Measurements from ENCODE around the gene DDX54. TPM values are rescaled to one million over a fixed set of nuclear protein-coding genes. Genes with fewer than 3 reads are reported as not detected.

Gene DDX54
- total RNA-seq, 5 donors from 2014 or later (not counting 1 experiment from before 2014, with no cell fraction given) = 86.1 to 100.0 (median 88.0) TPM

DNA sequence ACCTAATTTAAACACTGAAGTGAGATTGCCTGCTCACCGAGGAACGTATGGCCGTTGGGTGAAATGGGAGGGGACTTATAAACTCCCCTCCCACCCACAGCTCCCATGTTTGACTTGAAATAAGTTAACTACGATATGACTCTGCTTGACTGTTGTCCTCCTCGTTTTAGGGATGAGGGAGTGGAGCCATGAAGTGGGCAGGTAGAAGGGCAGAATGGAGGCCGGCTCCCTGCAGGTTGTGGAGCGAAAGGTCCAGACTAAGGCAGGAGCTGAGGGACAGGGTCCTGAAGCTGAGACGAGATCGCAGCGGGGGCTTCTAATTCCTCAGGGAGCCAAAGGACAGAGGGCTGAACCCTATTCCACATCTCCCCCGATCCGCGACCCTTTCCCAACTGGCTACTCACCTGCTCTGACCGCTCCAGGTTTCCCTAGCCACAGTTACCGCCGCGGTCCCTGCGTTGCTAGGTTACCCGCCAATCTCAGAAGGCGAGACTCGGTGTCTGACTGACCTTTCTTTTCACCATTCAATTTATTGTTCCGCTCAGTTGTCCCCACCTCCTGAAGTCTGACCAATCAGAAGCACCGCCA lies 35.4 kb upstream of the DDX54 start:
- CTCF ChIA-PET = interaction anchor here in 1 of 2 donors (0.6 kb wide), 1 partner anchor 17 kb away, joined by 6 read pairs; no protein-coding TSS in a partner anchor
- WGBS (ENCODE audit: insufficient coverage) = under 1% methylated on average over 14 of the region's 23 CpGs
- ATAC-seq (replicated peaks in 1 of 4) (no peak), DNase-seq (peak in 1 of 35 experiments; percentile 9)
- Histone ChIP-seq H3K27ac (ENCODE audit: low read length) (peak overlapping the region; percentile 52), H3K9me3 (no peaks in the 10 kb centered on the region), H3K4me3 (ENCODE audit: control insufficient read depth in 1 of 2, extremely low read depth in 1 of 2, low read length in 1 of 2) (peak overlapping the region; percentile 65 to 97), H3K36me3 (ENCODE audit: control insufficient read depth in 2 of 2, extremely low read depth in 1 of 2, insufficient read depth in 1 of 2, low read length in 1 of 2) (no peaks in the 10 kb centered on the region), H3K4me1 (ENCODE audit: control insufficient read depth in 1 of 2, extremely low read depth in 1 of 2, insufficient read depth in 2 of 2, low read length in 2 of 2) (peaks cover 36 to 38% of the 10 kb centered on the region in 2 experiments), H3K27me3 (replicated peaks in 1 of 2; ENCODE audit: control insufficient read depth in 2 of 2, extremely low read depth in 1 of 2, insufficient read depth in 2 of 2, low read length in 1 of 2) (no peaks in the 10 kb centered on the region)
- Mint-ChIP-seq H3K4me3 (peak overlapping the region; percentile 89 to 90 (median 89)), H3K27ac (peak overlapping the region; percentile 84 to 87), H3K36me3 (no peaks in the 10 kb centered on the region), H3K27me3 (no peaks in the 10 kb centered on the region), H3K9me3 (no peaks in the 10 kb centered on the region), H3K4me1 (peaks cover 39 to 53% (median 46%) of the 10 kb centered on the region in 3 donors)
- POLR2A ChIA-PET = interaction anchor here in 1 of 2 donors (0.7 kb wide), 1 partner anchor 40 kb away, joined by 4 read pairs; no protein-coding TSS in a partner anchor

DNA sequence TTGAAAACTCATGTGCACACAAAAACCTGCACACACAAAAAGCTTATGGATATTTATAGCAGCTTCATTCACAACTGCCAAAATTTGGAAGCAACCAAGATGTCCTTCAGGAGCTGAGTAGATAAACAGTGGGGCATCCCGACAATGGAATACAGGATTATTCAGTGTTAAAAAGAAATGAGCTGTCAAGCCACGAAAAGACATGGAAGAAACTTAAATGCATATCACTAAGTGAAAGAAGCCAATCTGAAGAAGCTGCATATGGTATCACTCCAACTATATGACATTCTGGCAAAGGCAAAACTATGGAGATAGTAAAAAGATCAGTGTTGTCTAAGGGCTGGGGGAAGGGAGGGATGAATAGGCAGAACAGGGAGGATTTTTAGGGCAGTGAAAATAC lies 30.7 kb upstream of the DDX54 start:
- H3K4me3 ChIP-seq (ENCODE audit: control insufficient read depth in 1 of 2, extremely low read depth in 1 of 2, low read length in 1 of 2) = no peak overlapping the region
- Mint-ChIP-seq H3K9me3 (no peaks in the 10 kb centered on the region), H3K27me3 (no peaks in the 10 kb centered on the region), H3K4me3 (no peak overlapping the region), H3K27ac (no peak overlapping the region), H3K36me3 (no peaks in the 10 kb centered on the region), H3K4me1 (peaks cover 30 to 44% (median 37%) of the 10 kb centered on the region in 3 donors)
- peaks cover 20 to 28% of the 10 kb centered on the region in 2 experiments for H3K4me1 ChIP-seq (ENCODE audit: control insufficient read depth in 1 of 2, extremely low read depth in 1 of 2, insufficient read depth in 2 of 2, low read length in 2 of 2)
- no peaks in the 10 kb centered on the region for H3K36me3 ChIP-seq (ENCODE audit: control insufficient read depth in 2 of 2, extremely low read depth in 1 of 2, insufficient read depth in 1 of 2, low read length in 1 of 2)
- DNase-seq (no peak), ATAC-seq (replicated peaks in 1 of 4) (no peak)
- 93% methylated on average over 2 of the region's 2 CpGs for WGBS (ENCODE audit: insufficient coverage)
- no peaks in the 10 kb centered on the region for H3K9me3 ChIP-seq
- no peaks in the 10 kb centered on the region for H3K27me3 ChIP-seq (replicated peaks in 1 of 2; ENCODE audit: control insufficient read depth in 2 of 2, extremely low read depth in 1 of 2, insufficient read depth in 2 of 2, low read length in 1 of 2)
- ChIA-PET POLR2A (no interaction called here), CTCF (interaction anchor here in 1 of 2 donors (1.6 kb wide), 1 partner anchor 17 kb away, joined by 3 read pairs; no protein-coding TSS in a partner anchor)
- no peak overlapping the region for H3K27ac ChIP-seq (ENCODE audit: low read length)

DNA sequence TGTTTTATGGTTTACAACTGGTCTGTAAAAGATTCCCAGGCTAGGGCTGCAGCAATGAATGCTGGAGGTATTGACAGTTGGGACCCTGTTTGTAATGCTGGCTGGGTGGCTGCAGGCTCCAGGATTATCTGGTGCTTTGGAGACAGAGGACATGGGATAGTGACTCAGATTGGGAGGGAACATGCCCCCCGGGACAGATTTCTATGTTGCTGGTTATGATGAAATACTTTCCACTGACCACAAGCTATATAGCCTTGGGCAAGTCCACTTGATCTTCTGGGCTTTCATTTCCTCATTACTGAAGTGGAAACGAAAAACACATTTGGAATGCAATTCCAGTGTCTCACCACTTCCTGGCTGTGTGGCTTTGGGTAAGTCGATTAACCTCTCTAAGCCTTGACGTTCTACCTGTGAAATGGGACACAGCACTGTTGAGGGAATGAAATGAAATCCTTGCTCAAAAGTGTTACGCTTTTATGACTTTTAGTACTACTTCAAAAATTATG lies 29.7 kb upstream of the DDX54 start:
- no peak overlapping the region for H3K27ac Mint-ChIP-seq
- ChIA-PET CTCF (no interaction called here), POLR2A (no interaction called here)
- H3K36me3 ChIP-seq (ENCODE audit: control insufficient read depth in 2 of 2, extremely low read depth in 1 of 2, insufficient read depth in 1 of 2, low read length in 1 of 2) = no peaks in the 10 kb centered on the region
- WGBS (ENCODE audit: insufficient coverage) = 0% methylated on average over 1 of the region's 5 CpGs
- H3K4me3 ChIP-seq (ENCODE audit: control insufficient read depth in 1 of 2, extremely low read depth in 1 of 2, low read length in 1 of 2) = no peak overlapping the region
- H3K9me3 ChIP-seq = no peaks in the 10 kb centered on the region
- H3K27ac ChIP-seq (ENCODE audit: low read length) = no peak overlapping the region
- peaks cover 21 to 29% of the 10 kb centered on the region in 2 experiments for H3K4me1 ChIP-seq (ENCODE audit: control insufficient read depth in 1 of 2, extremely low read depth in 1 of 2, insufficient read depth in 2 of 2, low read length in 2 of 2)
- DNase-seq (no peak), ATAC-seq (replicated peaks in 1 of 4) (no peak)
- H3K4me3 Mint-ChIP-seq = no peak overlapping the region
- no peaks in the 10 kb centered on the region for H3K27me3 Mint-ChIP-seq
- no peaks in the 10 kb centered on the region for H3K36me3 Mint-ChIP-seq
- H3K4me1 Mint-ChIP-seq = peaks cover 35 to 47% (median 39%) of the 10 kb centered on the region in 3 donors
- H3K27me3 ChIP-seq (replicated peaks in 1 of 2; ENCODE audit: control insufficient read depth in 2 of 2, extremely low read depth in 1 of 2, insufficient read depth in 2 of 2, low read length in 1 of 2) = no peaks in the 10 kb centered on the region
- H3K9me3 Mint-ChIP-seq = no peaks in the 10 kb centered on the region

DNA sequence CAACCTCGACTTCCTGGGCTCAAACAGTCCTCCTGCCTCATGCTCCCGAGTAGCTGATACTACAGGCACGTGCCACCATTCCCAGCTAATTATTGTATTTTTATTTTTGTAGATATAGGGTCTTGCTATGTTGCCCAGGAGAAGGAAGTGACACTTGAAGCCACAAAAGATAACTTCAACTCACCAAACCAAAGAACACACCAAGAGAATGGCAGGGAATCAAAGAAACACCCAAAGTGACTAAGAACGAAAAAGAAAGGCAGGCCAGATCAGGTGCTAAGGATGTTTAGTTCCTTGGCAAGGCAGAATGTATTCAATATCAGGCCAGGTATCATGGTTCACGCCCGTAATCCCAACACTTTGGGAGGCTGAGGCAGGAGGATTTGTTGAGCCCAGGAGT lies 25.9 kb upstream of the DDX54 start:
- Mint-ChIP-seq H3K27ac (peak overlapping the region; percentile 66 to 80), H3K4me3 (peak overlapping the region in 1 of 3 donors; percentile 64), H3K27me3 (no peaks in the 10 kb centered on the region), H3K36me3 (no peaks in the 10 kb centered on the region), H3K4me1 (peaks cover 52 to 67% (median 56%) of the 10 kb centered on the region in 3 donors), H3K9me3 (no peaks in the 10 kb centered on the region)
- no peaks in the 10 kb centered on the region for H3K36me3 ChIP-seq (ENCODE audit: control insufficient read depth in 2 of 2, extremely low read depth in 1 of 2, insufficient read depth in 1 of 2, low read length in 1 of 2)
- no peaks in the 10 kb centered on the region for H3K9me3 ChIP-seq
- CTCF ChIA-PET = no interaction called here
- H3K4me1 ChIP-seq (ENCODE audit: control insufficient read depth in 1 of 2, extremely low read depth in 1 of 2, insufficient read depth in 2 of 2, low read length in 2 of 2) = peaks cover 29 to 52% of the 10 kb centered on the region in 2 experiments
- no peak for DNase-seq
- H3K27ac ChIP-seq (ENCODE audit: low read length) = no peak overlapping the region
- 100% methylated on average over 3 of the region's 6 CpGs for WGBS (ENCODE audit: insufficient coverage)
- POLR2A ChIA-PET = interaction anchor here in 1 of 2 donors (0.7 kb wide), 1 partner anchor 272 kb away, joined by 10 read pairs; no protein-coding TSS in a partner anchor
- H3K4me3 ChIP-seq (ENCODE audit: control insufficient read depth in 1 of 2, extremely low read depth in 1 of 2, low read length in 1 of 2) = no peak overlapping the region
- no peak for ATAC-seq (replicated peaks in 1 of 4)
- H3K27me3 ChIP-seq (replicated peaks in 1 of 2; ENCODE audit: control insufficient read depth in 2 of 2, extremely low read depth in 1 of 2, insufficient read depth in 2 of 2, low read length in 1 of 2) = no peaks in the 10 kb centered on the region

DNA sequence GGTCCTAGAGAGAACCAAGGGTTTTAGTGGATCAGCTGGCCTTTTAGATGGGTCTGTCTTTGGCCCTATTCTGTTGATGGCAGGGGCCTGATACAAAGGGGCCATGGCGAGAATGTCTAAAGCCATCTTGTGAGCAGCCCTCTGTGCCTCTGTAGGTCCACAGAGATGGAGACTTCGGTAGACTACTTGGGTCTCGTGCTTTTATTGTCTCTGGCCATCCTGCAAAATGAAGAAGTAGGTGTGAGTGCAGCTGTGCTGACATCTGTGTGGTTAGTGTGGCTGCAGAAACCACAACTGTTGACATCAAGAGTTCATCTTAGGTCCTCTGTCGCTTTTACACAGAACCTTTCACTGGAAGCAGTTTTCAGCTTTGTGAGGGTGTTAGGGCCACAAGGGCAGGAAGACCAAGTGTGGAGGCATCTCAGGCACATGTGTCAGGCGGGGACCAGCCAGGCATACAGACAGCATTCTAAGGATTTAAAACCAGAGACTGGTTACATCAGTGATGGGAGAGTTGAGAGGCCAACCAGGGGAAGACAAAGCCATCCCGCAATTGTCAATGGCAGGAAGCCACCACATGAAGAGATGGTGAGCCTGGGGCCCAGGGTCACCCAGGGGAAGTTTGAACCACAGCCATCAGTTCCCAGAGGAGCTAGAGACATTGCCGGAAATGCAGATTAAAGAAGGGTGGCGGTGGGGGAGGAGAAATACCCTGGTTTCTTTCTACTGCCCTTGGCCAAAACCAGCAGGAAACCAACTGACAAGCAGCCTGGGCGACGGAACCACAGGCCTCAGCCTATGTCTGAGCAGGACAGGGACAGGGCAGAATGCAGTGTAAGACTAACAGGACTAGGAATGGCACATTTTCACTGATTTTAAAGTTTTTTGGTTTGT lies 23.0 kb upstream of the DDX54 start:
- DNase-seq = peak; percentile 5 to 88 (median 50)
- peak; percentile 74 to 82 (median 80) for ATAC-seq (replicated peaks in 1 of 4)
- no peaks in the 10 kb centered on the region for H3K27me3 ChIP-seq (replicated peaks in 1 of 2; ENCODE audit: control insufficient read depth in 2 of 2, extremely low read depth in 1 of 2, insufficient read depth in 2 of 2, low read length in 1 of 2)
- no peaks in the 10 kb centered on the region for H3K9me3 ChIP-seq
- peaks cover 40 to 53% (median 46%) of the 10 kb centered on the region in 3 donors for H3K4me1 Mint-ChIP-seq
- H3K9me3 Mint-ChIP-seq = no peaks in the 10 kb centered on the region
- H3K36me3 ChIP-seq (ENCODE audit: control insufficient read depth in 2 of 2, extremely low read depth in 1 of 2, insufficient read depth in 1 of 2, low read length in 1 of 2) = no peaks in the 10 kb centered on the region
- peaks cover 25 to 48% of the 10 kb centered on the region in 2 experiments for H3K4me1 ChIP-seq (ENCODE audit: control insufficient read depth in 1 of 2, extremely low read depth in 1 of 2, insufficient read depth in 2 of 2, low read length in 2 of 2)
- no peaks in the 10 kb centered on the region for H3K27me3 Mint-ChIP-seq
- peak overlapping the region; percentile 81 for H3K27ac ChIP-seq (ENCODE audit: low read length)
- H3K27ac Mint-ChIP-seq = peak overlapping the region; percentile 94 to 97
- peak overlapping the region; percentile 54 to 77 (median 59) for H3K4me3 Mint-ChIP-seq
- H3K4me3 ChIP-seq (ENCODE audit: control insufficient read depth in 1 of 2, extremely low read depth in 1 of 2, low read length in 1 of 2) = no peak overlapping the region
- 7% methylated on average over 8 of the region's 10 CpGs for WGBS (ENCODE audit: insufficient coverage)
- CTCF ChIA-PET = interaction anchor here (0.6 to 1.0 kb wide), 5 partner anchors 11 to 73 kb away, joined by 3 to 5 read pairs (median 4); partner anchors contain the start of gene RASAL1 (in 1 of the 2)
- H3K36me3 Mint-ChIP-seq = no peaks in the 10 kb centered on the region
- POLR2A ChIA-PET = interaction anchor here (0.6 to 0.9 kb wide), 3 partner anchors 53 to 56 kb away, joined by 3 to 6 read pairs (median 6); no protein-coding TSS in a partner anchor

DNA sequence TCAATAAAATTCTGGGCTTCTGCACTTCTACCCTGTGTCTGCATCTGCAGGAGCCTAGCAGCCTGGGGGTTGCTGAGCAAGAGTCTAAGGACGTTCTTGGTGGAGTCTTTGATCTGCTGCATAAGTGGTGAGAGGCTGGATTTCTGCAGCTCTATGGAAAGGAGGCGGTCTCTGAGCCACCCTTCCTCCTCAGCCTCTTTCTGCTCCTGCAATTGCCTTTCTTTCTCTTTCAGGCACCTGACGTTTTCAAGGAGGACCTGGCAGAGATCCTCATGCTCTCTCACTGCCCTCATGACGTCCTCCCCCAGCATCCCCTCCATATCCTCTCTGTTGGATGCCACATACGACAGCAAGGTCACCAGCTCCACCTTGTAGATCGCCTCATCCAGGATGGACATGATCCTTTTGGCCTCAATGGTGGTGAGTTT lies 22.3 kb upstream of the DDX54 start:
- DNase-seq (peak in 10 of 35 experiments; percentile 6 to 57 (median 28)), ATAC-seq (replicated peaks in 1 of 4) (peak; percentile 24 to 61 (median 29))
- Histone ChIP-seq H3K27me3 (replicated peaks in 1 of 2; ENCODE audit: control insufficient read depth in 2 of 2, extremely low read depth in 1 of 2, insufficient read depth in 2 of 2, low read length in 1 of 2) (no peaks in the 10 kb centered on the region), H3K36me3 (ENCODE audit: control insufficient read depth in 2 of 2, extremely low read depth in 1 of 2, insufficient read depth in 1 of 2, low read length in 1 of 2) (no peaks in the 10 kb centered on the region), H3K9me3 (no peaks in the 10 kb centered on the region), H3K27ac (ENCODE audit: low read length) (peak overlapping the region; percentile 81), H3K4me1 (ENCODE audit: control insufficient read depth in 1 of 2, extremely low read depth in 1 of 2, insufficient read depth in 2 of 2, low read length in 2 of 2) (peaks cover 25 to 48% of the 10 kb centered on the region in 2 experiments), H3K4me3 (ENCODE audit: control insufficient read depth in 1 of 2, extremely low read depth in 1 of 2, low read length in 1 of 2) (no peak overlapping the region)
- peak overlapping the region in 1 of 3 donors; percentile 77 for H3K4me3 Mint-ChIP-seq
- no peaks in the 10 kb centered on the region for H3K27me3 Mint-ChIP-seq
- peak overlapping the region; percentile 94 to 97 for H3K27ac Mint-ChIP-seq
- CTCF ChIA-PET = interaction anchor here (0.6 to 1.0 kb wide), 4 partner anchors 10 to 72 kb away, joined by 3 to 5 read pairs (median 4); partner anchors contain the start of gene RASAL1 (in 1 of the 2)
- POLR2A ChIA-PET = interaction anchor here (0.5 to 0.9 kb wide), 5 partner anchors 22 to 261 kb away, joined by 3 to 8 read pairs (median 6); no protein-coding TSS in a partner anchor
- 46% methylated on average over 3 of the region's 6 CpGs for WGBS (ENCODE audit: insufficient coverage)
- H3K4me1 Mint-ChIP-seq = peaks cover 40 to 53% (median 46%) of the 10 kb centered on the region in 3 donors
- H3K36me3 Mint-ChIP-seq = no peaks in the 10 kb centered on the region
- H3K9me3 Mint-ChIP-seq = no peaks in the 10 kb centered on the region
